GM12874 (cell line): ENCODE results near the gene STIM2.

Source experiments
- CTCF ChIP-seq: IDR thresholded peaks from 2 replicates; pipeline ENCODE4 v1.5.1; 2011; ENCODE audit warnings: low read depth, mild to moderate bottlenecking, control low read depth, low read length, moderate library complexity; ENCODE audit not compliant: insufficient read depth

STIM2 gene

GRCh38 chr4:26829018-26829417, 31.6 kb upstream of the STIM2 start:
- TF ChIP-seq CTCF, result no peak

- TF ChIP-seq CTCF, result no peak
These were observed 30.6 kb upstream of the STIM2 start for GRCh38 chr4:26830033-26830432.

- TF ChIP-seq CTCF, result no peak
These were observed 29.9 kb upstream of the STIM2 start for GRCh38 chr4:26830701-26831100.

GRCh38 chr4:26836539-26836938, 24.1 kb upstream of the STIM2 start:
- TF ChIP-seq CTCF, result no peak

GRCh38 chr4:26837993-26838842, 22.4 kb upstream of the STIM2 start:
- no peak for TF ChIP-seq CTCF

- no peak for TF ChIP-seq CTCF
These were observed 21.6 kb upstream of the STIM2 start for GRCh38 chr4:26839016-26839415.

GRCh38 chr4:26839534-26839951, 21.1 kb upstream of the STIM2 start:
- TF ChIP-seq CTCF, result no peak
